ENCODE measurements around the gene EID2B. TPM values are rescaled to one million over a fixed set of nuclear protein-coding genes. Genes with fewer than 3 reads are reported as not detected.

The EID2B gene
- total RNA-seq, 1 donor, result 7.5 TPM

DNA sequence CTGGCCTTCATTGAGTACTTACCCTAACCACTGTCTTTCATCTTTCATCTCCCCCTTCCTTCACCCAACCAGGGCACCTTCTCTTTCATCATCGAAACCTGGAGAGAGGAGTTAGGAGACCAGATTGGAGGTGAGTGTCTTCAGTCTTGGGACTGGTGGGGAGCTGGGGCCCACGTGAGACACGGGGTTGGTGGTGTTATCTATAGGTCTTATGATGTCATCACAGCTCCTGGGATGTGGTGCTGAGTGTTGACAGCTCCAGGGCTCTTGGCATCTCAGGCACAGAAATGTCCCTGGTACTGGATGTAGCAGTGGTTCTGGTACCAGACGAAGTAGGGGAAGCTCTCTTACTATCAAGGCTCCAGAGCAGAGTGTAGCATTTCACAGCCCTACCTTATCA lies 32.1 kb downstream of the EID2B start:
- no peak for DNase-seq (ENCODE audit: low read depth in 2 of 3, low spot score in 2 of 3)

GRCh38 chr19:39499932-39500331 lies 32.7 kb downstream of the EID2B start:
- DNase-seq (ENCODE audit: low read depth in 2 of 3, low spot score in 2 of 3), result no peak

DNA sequence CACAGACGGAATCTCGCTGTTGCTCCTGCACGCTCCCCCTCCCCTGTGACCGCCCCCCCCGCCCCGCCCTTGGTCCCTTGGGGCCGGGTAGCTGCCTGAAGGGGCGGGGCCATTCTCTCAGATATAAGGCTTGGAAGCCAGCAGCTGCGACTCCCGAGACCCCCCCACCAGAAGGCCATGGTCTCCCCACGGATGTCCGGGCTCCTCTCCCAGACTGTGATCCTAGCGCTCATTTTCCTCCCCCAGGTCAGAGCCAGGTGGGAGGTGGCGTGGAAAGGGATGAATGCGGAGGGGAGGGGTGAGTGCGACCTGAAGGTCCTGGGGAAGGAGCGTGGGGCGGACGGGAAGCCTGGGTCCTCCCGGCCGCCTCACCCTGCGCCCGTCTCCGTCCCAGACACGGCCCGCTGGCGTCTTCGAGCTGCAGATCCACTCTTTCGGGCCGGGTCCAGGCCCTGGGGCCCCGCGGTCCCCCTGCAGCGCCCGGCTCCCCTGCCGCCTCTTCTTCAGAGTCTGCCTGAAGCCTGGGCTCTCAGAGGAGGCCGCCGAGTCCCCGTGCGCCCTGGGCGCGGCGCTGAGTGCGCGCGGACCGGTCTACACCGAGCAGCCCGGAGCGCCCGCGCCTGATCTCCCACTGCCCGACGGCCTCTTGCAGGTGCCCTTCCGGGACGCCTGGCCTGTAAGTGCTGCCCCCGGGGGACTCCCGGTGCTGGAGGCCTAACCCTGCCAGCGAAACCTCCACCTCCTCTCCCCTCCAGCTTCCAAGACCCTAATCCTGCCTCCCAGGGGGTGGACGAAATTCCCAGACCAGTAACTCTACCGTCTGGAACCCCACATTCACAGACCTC lies 33.6 kb downstream of the EID2B start, which contains the start of gene DLL3:
Gene DLL3 (plus strand): TSS at position 150 of the 845 bp plus-strand sequence. CDS start 28 bp downstream, at position 178.
- DNase-seq (ENCODE audit: low read depth in 2 of 3, low spot score in 2 of 3), result no peak

DNA sequence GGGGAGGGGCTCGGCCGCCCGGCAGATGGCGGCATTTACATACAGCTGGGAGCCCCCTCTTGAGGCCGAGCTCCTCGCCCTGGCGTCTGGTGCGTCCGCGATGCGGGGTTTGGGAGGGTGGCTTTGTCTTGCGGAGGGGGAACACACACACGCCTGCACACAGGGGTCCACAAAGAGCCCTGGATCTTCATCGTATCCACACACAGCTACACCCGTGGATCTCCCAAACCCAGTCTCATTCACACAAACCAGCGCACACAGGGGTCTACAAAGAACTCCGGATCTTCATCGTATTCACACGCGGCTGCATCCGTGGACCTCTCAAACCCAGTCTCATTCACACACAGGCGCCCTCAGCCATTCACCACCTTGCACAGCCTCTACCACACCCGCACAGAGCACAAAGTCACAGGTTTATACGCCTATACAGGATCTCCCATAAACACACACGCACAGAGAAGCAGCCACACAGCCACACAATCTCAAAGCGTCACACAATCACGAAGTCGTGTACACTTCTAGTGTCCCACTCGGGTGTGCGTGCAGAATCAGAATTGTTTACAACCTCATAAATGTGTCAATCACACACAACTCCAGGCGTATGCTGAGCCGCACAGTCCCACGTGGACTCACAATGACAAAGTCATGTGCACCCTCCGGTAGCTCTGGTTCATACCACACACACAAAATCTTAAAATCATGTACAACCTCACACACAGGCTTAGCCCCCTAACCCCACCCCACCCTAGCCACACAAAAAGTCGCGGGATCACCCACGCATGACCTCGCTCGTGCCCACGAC lies 34.5 kb downstream of the EID2B start:
- DNase-seq (ENCODE audit: low read depth in 2 of 3, low spot score in 2 of 3), result peak in 2 of 3 donors; percentile 50 to 59

DNA sequence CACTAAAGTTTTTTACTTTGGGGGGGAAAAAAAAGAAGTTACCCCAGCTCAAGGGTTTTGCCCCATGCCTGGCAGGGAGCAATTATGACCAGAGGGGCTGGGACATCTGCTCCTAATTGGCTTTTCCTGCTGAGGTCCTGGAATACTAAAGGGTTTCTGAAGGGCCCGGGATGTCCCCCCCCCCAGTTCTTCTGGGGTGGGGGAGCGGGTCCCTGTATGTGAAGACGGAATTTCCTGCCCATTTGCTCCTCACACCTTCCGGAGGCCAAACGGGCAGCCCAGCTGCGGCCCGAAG lies 35.0 kb downstream of the EID2B start:
- DNase-seq (ENCODE audit: low read depth in 2 of 3, low spot score in 2 of 3), result no peak

GRCh38 chr19:39496063-39496462 lies 36.6 kb downstream of the EID2B start:
- DNase-seq (ENCODE audit: low read depth in 2 of 3, low spot score in 2 of 3), result no peak

DNA sequence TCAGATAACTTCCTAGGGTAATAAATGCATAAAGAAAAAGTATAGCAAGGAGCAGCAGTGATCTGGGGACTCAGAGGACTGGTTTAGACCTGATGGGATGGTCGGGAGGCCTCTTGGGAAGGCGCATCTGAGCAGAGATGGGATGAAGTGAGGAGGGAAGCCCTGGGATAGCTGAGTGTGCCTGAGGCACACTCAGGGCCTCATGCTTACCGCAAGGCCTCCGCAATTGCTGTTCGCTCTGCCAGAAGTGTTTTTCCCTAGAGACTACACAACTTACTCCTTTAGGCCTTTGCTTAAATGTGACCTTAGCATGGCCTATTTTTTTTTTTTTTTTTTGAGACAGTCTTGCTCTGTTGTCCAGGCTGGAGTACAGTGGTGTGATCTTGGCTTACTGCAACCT lies 38.0 kb downstream of the EID2B start:
- DNase-seq (ENCODE audit: low read depth in 2 of 3, low spot score in 2 of 3), result no peak

GRCh38 chr19:39492788-39493187 lies 39.9 kb downstream of the EID2B start:
- DNase-seq (ENCODE audit: low read depth in 2 of 3, low spot score in 2 of 3), result no peak

- no peak for DNase-seq (ENCODE audit: low read depth in 2 of 3, low spot score in 2 of 3)
These were observed 40.4 kb downstream of the EID2B start for GRCh38 chr19:39492225-39492624.

DNA sequence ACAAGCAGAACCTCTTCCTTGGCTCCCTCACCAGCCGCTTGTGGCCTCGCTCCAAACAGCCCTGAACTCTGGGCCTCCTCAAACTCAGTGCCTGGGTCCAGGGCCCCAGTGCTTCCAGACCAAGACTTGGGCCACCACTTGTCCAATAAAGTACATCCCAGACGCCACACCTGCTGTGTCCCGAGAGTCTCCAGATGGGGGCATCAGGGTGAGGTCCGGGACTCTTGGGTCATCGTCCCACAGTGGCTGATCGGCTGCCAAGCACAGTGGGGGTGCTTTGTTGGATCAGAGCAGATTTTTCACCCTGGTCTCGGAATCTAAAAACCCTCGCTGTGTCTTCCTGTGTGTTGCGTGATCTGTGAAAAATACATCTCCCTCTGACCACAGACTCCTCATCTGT lies 42.9 kb downstream of the EID2B start:
- DNase-seq (ENCODE audit: low read depth in 2 of 3, low spot score in 2 of 3), result no peak

DNA sequence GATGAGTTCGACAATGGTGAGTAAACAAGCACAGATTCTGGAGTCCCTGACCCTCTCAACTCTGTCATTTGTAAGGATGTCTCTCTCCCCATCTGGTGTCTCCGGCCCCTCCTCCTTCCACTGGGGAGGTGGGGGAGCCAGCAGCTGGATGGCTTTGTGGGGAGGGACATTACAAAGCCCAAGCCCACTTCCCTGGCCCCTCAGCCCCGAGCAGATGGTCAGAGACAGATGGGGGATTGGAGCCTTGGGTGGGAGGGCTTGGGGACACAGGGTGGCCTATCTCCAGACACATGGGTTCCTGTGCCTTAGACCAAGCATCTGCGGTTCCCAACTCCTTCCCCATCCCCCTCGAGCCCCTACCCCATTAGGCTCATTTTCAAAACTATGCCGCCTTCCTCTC lies 49.5 kb downstream of the EID2B start:
- no peak for DNase-seq (ENCODE audit: low read depth in 2 of 3, low spot score in 2 of 3)

DNA sequence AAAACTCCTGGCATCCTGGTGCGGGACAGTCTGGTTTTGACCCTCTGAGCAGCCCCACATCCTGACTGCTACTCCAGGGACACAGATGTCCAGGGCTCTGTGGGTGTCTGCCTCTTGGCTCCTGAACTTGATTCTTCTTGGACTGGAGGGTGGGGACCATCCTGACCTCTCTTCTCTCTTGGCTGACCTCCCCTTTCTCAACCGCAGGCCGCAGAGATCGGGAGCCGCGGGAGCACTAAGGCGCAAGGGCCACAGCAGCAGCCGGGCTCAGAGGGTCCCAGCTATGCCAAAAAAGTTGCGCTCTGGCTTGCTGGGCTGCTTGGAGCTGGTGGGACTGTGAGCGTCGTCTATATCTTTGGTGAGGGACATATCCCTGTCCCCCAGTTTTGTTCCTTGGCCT lies 51.0 kb downstream of the EID2B start:
- no peak for DNase-seq (ENCODE audit: low read depth in 2 of 3, low spot score in 2 of 3)

DNA sequence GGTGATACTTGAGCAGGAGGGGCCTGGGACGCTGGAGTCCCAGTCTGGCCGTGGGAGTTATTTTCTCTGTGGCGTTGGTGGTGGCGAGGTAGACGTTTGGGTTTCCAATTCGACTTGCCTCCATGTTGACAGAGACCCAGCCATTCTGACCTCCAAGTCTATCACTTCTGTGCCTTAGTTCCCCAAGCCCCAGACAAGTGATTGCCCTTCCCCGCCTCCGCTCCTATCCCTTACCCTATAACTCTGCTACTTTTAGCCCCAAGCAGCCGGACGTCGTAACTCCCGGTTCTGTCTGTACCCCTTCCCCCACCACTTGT lies 51.5 kb downstream of the EID2B start:
- DNase-seq (ENCODE audit: low read depth in 2 of 3, low spot score in 2 of 3), result peak in 1 of 3 donors; percentile 10

Other genes starting within 250 kb of the EID2B start
- not detected for gene IFNL1, start 236.4 kb downstream of the EID2B start, total RNA-seq
- gene LRFN1, start 212.0 kb downstream of the EID2B start, total RNA-seq, result 8.1 TPM
- gene GMFG, start 196.8 kb downstream of the EID2B start, total RNA-seq, result 123 TPM
- gene SAMD4B, start 190.4 kb downstream of the EID2B start, total RNA-seq, result 84.8 TPM
- gene PAF1, start 141.7 kb downstream of the EID2B start, total RNA-seq, result 68.4 TPM
- 35.5 TPM for gene MED29, start 141.5 kb downstream of the EID2B start, total RNA-seq
- gene ZFP36, start 126.0 kb downstream of the EID2B start, total RNA-seq, result 98.3 TPM
- gene PLEKHG2, start 120.2 kb downstream of the EID2B start, total RNA-seq, result 20.7 TPM
- gene RPS16, start 96.9 kb downstream of the EID2B start, total RNA-seq, result 641 TPM
- gene SUPT5H, start 87.3 kb downstream of the EID2B start, total RNA-seq, result 75.9 TPM
- gene TIMM50, start 52.0 kb downstream of the EID2B start, total RNA-seq, result 42.3 TPM
- 0.27 TPM for gene DLL3, start 33.9 kb downstream of the EID2B start, total RNA-seq
- not detected for gene SELENOV, start 17.7 kb downstream of the EID2B start, total RNA-seq
- 12.7 TPM for gene EID2, start 7.3 kb upstream of the EID2B start, total RNA-seq
- gene LGALS13, start 69.7 kb upstream of the EID2B start, total RNA-seq, result not detected
- not detected for gene LGALS16, start 123.1 kb upstream of the EID2B start, total RNA-seq
- gene LGALS14, start 171.6 kb upstream of the EID2B start, total RNA-seq, result under 0.01 TPM
- gene CLC, start 205.2 kb upstream of the EID2B start, total RNA-seq, result 17.5 TPM
- gene LEUTX, start 246.0 kb upstream of the EID2B start, total RNA-seq, result not detected

All from hematopoietic multipotent progenitor cell (in vitro differentiated cells).